Measurements from ENCODE around the gene WDR4.
A peak's percentile ranks its signal among the peaks of the same experiment; 100 is the strongest.
"Not testable (repeated sequence)": the region's sequence is repeated elsewhere in the genome, so short reads cannot be mapped to it uniquely, and the experiment has no call there.

Gene WDR4, protein sequence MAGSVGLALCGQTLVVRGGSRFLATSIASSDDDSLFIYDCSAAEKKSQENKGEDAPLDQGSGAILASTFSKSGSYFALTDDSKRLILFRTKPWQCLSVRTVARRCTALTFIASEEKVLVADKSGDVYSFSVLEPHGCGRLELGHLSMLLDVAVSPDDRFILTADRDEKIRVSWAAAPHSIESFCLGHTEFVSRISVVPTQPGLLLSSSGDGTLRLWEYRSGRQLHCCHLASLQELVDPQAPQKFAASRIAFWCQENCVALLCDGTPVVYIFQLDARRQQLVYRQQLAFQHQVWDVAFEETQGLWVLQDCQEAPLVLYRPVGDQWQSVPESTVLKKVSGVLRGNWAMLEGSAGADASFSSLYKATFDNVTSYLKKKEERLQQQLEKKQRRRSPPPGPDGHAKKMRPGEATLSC

DNA sequence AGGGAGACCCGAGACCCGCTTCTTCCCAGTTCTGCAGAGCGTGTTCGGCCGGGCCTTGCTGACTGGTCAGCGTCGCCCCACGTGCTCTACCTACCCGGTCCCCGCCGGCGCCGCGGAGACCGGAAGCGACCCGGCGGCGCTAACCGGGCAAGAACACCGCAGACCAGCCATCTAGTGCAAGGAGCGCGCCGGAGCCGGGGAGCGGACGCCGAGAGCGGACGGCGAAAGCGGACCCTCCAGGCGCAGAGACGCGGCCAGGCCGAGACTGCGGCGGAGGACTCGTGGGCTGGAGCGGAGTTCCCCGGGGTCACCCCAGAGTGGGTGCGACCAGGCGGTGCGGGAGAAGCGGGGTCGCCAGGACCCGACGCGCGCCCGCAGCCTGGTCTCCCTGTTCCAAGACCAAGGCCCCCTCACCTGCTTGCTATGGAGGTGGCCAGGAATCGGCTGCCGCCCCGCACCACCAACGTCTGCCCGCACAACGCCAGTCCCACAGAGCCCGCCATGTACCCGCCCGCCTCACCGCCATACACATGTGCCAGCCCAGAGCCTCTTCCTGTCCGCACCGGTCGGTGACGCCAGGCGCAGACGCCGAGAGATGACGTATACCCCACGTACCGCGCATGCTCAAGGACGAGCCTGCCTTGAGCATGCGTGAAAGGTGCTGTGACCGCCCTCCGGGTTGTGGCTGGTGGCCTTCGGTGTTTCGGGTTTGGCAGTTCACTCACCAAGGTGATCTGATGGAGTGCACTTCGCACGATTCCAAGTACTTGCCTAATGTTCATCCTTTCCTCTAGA lies at the start of gene WDR4:
Gene WDR4 (minus strand): TSS at position 547 of the 795 bp plus-strand sequence. CDS start 44 bp downstream, at position 503.
- DNase-seq, result peak; percentile 95

DNA sequence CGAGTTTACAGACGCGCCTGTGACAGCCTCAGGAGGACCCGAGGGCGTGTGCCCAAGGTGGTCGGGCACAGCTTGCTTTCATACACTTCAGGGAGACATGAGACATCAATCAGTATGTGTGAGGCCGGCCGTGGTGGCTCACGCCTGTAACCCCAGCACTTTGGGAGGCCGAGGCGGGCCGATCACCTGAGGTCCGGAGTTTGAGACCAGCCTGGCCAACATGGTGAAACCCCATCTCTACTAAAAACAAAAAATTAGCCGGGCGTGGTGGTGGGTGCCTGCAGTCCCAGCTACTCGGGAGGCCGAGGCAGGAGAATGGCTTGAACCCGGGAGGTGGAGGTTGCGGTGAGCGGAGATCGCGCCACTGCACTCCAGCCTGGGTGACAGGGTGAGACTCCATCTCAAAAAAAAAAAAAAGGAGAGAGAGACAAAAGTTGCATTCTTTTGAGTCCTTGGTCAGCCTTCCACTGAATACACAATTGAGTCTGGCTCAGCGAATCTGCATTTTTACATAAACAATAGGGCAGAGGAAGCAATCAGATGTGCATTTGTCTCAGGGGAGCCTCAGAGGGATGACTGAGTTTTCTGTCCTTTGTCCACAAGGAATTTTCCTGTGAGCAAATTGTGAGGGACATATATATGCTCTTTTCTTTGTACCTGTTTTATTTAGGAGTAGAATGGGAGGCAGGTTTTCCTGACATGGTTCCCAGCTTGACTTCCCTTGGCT lies 48.3 kb upstream of the WDR4 start:
- DNase-seq, result not testable (repeated sequence)

DNA sequence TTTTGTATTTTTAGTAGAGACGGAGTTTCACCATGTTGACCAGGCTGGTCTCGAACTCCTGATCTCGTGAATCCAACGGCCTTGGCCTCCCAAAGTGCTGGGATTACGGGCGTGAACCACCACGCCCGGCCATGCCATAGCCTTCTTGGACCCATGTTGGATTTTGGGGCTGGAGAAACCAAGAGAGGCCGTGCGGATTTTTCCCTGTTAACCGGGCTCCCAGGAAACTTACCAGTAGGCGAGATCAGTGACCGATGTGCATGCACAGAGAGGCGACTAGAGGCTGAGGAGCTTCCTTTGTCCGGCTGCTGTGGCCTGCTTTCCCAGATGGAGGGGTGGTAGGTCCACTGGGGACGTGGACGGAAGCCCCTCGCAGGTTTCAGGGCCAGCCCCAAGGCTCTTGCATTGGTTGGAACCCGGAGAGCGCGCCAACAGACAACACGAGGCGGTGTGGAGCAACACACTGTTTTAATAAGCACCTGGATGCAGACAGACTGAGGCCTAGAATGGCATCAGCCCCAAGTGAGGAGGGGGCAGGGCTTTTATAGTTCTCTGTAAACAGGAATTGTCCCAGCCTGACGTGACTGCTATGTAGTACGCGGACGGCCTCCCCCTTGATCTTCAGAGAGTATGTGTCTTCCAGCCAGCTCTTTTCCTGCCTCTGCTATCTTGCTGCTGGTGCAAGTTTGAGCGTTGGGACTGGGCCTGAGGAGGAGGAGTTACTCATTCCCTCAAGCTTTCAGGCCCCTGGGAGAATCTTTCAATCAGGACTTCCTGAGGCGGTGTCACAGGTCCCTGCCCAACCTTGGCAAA lies 46.0 kb upstream of the WDR4 start, which contains the start of gene ERVH48-1:
Gene ERVH48-1 (minus strand): TSS at position 517 of the 813 bp plus-strand sequence. CDS start 6,624 bp downstream, outside the sequence.
- no peak for DNase-seq

DNA sequence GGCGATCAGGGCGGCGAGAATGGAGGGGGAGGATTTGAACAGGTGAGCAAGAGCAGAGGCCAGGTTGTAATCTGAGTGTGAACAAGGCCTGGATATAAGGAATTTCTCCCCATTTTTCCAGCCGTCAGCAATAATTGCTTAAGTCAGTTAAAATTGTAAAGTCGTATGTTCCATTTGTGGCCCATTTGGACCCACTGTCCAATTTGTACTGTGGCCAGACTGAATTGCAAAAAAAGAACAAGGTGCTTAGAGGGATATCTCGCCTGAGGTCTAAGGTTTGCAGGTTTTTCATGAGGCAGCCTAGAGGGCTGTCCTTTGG lies 45.1 kb upstream of the WDR4 start:
- no peak for DNase-seq

DNA sequence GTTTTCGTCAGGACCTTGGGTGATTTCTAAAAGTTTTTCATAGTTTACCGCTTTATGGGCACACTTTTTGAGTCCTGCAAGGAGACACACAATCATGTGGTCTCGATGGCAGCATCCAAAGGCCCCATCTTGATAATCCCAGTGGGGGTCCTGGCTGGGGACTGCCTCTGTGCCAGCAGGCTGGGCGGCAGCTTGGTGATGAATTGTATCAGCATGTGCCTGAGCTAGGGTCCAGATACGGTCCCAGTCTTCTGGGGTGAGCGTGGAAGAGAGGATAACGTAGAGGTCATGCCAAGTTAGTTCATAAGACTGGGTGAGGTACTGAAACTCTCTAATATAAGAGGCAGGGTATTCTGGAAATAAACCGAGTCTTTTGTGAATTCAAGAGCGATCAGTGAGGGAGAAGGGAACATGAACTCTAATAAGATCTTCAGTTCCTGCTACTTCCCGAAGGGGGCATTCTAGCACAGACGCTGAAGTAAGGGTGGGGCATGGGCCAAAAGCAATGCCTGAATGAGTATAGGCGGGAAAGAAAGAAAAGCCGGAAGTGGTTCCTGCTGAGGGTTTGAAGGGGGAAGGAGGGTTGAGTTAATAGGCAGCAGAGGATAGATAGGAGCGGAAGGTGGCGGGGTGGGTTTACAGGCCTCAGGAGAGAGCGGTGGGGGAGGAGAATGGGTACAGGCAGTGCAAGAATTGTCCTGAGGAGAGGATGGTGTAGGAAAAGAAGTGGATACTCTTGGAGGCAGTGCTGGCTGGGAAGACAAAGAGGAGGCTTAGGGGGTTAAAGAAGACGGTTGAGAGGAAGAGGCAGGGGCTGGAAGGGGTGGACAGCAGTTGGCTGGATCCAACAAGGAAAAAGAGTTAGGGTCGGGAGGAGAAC lies 44.5 kb upstream of the WDR4 start:
- peak; percentile 65 for DNase-seq

DNA sequence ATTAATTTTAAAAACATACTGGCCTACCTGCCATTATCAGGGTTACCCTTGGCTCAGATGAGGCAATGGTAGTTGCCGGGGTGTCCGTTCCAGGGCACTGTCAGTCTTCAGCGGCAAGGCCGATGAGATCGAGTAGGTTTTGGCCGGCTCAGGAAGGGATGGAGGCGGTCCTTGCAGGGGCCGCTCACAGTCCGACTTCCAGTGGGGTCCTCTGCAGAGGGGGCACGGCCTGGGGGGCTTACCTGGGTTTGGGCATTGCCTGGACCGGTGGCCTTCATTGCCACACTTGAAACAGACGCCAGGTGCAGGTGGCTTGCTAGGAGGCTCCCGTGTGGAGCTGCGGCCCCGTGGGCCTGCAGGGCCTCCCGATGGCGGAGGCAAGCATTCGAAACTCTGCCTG lies 43.6 kb upstream of the WDR4 start:
- DNase-seq, result no peak

DNA sequence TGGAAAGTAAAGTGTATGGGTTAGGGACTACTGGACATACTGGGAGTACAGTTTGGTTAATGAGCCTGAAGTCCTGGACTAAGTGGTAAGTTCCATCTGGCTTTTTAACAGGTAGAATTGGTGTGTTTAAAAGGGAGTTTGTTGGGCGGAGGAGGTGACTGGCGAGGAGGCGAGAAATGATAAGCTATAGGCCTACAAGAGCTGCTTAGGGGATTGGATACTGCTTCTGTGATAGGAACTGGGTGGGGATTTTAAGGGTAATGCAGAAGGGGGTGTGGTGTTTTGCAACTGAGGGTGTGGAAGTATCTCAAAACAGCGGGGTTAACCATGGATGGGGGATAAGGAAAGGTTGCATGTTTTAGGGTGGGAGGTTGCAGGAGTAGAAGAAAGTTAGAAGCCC lies 42.6 kb upstream of the WDR4 start:
- DNase-seq, result no peak

DNA sequence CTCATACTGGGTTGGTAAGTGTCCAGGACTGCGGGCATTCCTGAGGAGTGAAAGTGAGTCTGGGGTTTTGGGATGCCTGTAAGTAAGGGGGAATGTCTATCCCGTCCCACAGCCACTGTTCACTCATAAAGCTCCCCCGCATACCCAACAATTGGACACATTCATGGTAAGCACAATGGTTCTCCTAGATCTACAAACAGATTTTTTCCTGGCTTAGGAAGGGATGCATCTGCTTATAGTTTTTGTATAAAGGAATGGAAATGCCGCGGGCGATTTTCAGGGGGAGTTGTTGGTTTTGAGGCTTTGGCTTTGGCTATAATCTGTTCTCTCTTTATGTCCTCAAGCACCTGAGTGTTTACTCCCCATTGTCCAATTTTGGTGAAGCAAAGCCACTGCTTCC lies 39.0 kb upstream of the WDR4 start:
- DNase-seq, result no peak

DNA sequence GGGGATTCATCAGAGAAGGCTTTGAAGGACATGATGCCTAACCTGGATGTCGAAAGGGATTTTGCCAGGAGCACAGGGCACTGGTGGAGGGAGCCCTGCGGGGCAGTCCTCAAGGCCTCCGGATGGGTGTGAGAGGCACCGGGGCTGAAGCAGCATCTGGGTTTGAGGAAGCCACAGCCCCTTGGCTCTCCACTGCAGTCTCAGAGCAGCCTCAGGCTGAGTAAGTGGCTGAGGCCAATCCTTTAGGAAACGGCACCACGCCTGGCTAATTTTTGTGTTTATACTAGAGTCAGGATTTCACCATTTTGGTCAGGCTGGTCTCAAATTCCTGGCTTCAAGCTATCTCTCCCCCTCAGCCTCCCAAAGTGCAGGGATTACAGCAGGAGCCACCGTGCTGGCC lies 34.1 kb upstream of the WDR4 start:
- no peak for DNase-seq

DNA sequence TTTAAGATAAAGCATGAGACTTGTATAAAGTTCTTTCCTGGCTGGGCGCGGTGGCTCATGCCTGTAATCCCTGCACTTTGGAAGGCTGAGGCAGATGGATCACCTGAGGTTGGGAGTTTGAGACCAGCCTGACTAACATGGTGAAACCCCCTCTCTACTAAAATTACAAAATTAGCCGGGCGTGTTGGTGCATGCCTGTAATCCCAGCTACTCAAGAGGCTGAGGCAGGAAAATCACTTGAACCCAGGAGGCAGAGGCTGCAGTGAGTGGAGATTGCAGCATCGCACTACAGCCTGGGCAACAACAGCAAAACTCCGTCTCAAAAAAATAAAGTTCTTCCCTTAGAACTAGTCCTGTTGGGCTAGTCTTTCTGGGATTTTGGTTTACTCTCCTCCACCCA lies 32.6 kb upstream of the WDR4 start:
- DNase-seq, result not testable (repeated sequence)

DNA sequence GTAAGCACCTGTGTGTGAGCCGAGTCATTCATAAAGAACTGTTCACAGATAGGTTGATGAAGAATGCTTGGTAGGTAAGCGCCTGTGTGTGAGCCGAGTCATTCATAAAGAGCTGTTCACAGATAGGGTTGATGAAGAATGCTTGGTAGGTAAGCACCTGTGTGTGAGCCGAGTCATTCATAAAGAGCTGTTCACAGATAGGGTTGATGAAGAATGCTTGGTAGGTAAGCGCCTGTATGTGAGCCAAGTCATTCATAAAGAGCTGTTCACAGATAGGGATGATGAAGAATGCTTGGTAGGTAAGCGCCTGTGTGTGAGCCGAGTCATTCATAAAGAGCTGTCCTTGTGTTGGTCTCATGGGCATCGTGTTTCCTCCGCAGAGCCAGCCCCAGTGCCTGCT lies 29.1 kb upstream of the WDR4 start:
- DNase-seq, result not testable (repeated sequence)

DNA sequence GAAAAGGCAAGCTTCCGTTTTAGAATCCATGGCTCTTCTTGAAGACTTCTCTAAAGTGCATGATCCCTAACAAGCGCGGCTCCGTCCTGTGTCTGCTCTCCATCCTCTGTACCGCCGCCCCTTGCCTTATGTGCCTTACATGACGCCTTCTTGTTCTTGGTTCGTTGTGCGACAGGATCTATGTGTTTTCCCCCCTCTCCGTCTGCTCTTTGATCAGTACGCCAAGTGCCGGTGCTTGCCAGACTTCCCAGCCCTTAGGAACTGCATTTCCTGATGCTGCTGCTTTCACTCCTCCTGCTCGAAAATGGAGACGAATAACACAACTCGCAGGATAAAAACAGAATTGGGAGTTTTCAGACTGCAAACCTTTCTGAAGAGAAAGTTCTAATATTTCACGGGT lies 26.9 kb upstream of the WDR4 start:
- no peak for DNase-seq

DNA sequence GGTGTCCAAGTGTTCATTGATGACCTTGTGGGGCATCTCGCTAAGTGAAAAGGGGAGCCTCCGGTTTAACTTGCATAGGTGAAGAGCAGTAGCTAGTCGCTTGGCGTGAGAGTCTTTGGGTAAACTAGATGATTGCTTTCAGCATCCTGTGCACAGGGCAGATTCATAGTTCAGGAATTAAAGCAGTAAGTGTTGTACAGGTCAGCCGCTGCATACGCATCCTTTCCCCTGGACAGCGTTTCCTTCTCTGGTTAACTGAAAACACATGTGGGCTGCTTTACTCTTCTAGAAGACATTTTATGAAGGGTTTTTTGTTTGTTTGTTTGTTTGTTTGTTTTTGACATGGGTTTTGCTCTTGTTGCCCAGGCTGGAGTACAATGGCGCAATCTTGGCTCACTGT lies 25.9 kb upstream of the WDR4 start:
- DNase-seq, result no peak

DNA sequence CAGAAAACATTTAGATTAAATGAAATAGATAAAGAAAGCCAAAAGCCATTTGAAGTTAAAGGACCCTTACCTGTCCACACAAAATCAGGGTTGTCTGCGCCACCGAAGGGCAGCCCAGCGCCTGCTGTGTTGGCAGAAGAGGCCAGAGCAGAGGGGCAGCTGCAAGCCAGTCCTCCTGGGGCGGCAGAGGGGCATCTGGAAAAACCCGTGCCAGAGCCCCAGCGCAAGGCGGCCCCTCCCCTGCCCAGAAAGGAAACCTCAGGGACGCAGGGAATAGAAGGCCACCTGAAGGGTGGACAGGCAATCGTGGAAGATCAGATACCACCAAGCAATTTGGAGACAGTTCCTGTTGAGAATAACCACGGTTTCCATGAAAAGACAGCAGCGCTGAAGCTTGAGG lies 24.5 kb upstream of the WDR4 start:
- DNase-seq, result no peak

DNA sequence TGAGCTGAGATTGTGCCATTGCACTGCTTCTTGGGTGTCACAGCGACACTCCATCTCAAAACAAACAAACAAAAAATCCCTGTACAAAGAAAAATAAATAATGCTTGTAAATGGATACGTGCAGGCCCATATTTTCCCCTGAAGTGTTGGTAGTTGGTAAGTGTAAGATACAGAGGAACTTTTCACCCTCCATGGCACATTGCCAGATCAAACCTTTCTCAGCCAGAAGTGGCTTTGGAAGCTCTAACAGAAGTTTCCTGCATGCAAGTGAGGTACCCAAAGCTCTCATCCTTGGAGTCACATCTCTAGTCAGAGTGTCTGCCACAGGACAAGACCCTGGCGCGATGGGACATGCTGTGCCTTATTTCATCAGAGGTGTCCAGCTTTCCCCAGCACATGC lies 21.1 kb upstream of the WDR4 start:
- DNase-seq, result no peak

DNA sequence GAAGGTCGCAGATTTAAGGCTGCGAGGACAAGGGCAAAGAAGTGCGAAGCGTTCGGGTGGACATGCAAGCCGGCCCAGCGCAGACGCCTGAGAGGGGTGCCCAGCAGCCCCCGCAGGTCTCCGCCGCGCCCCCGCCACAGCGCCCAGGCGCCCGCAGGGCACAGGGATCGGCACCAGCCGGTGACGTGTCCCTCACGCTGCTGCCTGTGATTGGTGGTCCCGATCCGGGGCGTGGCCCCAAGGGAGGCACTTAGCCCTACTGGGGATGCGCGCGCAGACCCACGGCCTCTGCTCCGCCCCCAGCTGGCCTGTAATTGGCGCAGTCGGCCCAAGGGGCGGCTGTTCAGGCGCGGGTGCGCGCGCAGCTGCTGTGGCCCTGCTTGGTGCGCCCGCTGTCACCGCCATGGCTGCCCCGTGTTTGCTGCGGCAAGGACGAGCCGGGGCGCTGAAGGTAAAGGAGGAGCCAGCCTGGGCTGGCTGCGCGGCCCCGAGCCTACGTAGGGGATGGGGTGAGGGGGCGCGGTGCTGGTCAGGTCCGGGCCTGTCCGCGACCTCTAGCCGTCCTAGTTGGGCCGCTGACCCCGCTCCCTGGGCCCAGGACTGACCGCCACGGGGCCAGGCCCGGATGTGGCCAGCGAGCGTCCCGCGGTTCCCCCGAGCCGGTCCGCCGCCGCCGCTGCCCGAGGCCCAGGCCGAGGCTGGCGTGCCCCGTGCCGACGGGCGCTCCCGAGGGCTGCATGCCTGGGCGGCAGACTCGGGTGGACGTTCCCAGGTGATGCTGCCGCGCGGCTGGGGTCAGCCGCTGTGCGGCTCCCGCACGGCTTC lies 13.8 kb upstream of the WDR4 start, which contains the start of gene NDUFV3:
Gene NDUFV3 (plus strand): TSS at position 379 of the 825 bp plus-strand sequence. CDS start 25 bp downstream, at position 404.
- peak; percentile 100 for DNase-seq

DNA sequence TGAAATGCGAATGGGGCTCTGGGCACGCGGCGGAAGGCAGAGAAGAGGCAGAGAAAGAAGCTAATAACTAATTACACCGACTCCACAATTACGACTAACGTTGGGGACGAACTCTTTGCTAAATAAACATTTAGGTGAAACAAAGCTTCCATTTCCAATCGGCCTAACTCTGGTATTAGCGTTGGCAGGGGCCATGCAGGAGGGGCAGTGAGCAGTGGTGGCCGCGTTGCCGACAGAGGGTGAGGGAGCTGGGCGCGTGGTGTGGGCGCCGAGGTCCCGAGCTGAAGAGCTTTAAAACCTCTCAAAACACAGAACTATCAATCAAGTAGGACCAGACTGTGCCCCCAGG lies 13.2 kb upstream of the WDR4 start:
- no peak for DNase-seq

DNA sequence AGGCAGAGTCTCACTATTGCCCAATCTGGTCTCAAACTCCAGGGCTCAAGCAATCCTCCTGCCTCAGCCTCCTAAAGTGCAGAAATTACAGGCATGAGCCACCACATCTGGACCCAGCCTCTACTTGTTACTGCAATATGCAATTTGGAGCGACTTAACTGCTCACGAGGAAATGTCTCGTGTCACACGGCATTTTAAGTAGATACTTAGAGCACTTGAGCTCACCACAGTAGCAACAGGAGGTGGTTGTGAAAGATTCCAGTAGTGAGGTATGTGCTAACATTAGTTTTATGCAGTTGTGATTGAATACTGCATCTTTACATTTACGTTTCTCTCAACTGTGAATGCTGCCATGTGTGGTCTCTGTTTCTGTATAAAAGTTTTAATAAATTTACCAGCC lies 8.0 kb upstream of the WDR4 start:
- no peak for DNase-seq

DNA sequence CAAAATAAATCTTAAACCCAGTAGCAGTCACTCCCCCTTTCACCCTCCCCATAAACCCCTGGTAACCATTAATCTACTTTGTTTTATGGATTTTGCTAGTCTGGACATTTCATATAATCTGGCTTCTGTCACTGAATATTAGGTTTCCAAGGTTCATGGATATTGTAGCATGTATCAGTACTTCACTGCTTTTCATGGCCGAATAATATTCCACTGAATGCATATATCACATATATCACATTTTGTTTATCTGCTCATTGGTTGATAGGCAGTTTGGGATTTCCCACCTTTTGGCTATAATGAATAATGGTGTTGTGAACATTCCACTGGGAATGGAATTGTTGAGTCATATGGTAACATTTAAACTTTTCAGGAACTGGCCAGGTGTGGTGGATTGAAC lies 4.6 kb upstream of the WDR4 start:
- DNase-seq, result no peak

DNA sequence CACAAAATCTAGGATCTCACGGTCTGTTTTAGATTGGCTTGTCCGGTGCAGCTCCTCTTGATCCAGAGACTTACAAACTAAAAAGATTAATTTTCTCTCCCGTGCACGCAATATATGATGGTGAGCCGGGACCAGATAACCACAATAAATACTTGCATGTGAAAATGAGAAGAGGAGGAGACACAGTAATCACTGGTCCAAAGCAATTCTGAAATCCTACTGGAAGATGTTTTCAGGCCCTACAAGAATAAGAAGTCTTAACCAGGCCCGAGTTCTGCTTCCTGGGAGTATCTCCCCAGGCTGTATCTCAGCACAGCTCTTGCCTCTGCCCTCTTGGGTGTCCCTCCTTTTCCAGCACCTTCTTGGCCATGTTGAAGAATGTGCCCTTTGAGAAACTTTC lies 1.0 kb upstream of the WDR4 start:
- no peak for DNase-seq

DNA sequence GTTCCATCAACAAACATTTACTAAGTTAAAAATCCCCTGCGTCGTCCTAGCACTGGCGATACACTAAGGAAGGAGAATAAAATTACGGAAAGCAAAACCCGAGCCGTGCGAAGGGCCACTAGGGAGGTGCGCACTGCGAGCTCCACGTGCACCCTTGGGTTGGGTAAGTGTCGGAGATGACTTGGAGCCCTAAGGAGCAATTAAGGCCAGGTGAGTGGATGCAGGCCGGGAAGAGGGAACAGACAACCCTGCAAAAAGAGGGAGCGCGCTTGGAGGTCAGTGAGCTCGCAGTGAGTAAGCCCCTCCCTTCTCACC lies 704 bp downstream of the WDR4 start:
- DNase-seq, result no peak
